GM21390 (cell line): Measurements from ENCODE around the gene ACBD4.
"Not testable (repeated sequence)": the region's sequence is repeated elsewhere in the genome, so short reads cannot be mapped to it uniquely, and the experiment has no call there.

ENCODE experiments used
- ATAC-seq: cut with Tn5 transposase; IDR thresholded peaks from one replicate; pipeline ENCODE4 v1.9.1; 2021; ENCODE audit not compliant: unreplicated experiment

The ACBD4 gene

GRCh38 chr17:45118691-45119090, 16.8 kb upstream of the ACBD4 start:
- ATAC-seq = no peak

DNA sequence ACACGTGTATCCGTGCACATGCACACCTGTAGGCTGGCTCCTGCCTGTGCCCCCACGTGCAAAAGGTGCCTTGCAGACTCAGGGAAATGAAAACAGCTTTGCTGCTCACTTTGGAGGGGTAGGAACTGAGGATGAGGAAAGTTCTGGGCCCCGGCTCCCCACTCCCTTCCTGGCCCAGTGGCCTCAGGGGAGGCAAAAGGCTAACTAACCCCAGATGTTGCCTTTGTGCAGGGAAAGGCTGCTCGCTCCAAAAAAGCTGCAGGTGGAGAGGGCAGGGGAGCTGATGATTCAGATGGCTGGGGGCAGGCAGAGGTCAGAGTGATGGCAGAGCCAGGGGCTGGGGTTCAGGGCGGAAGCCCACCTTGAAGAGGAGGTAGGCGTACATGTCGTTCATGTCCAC, 15.5 kb upstream of the ACBD4 start:
- no peak for ATAC-seq

DNA sequence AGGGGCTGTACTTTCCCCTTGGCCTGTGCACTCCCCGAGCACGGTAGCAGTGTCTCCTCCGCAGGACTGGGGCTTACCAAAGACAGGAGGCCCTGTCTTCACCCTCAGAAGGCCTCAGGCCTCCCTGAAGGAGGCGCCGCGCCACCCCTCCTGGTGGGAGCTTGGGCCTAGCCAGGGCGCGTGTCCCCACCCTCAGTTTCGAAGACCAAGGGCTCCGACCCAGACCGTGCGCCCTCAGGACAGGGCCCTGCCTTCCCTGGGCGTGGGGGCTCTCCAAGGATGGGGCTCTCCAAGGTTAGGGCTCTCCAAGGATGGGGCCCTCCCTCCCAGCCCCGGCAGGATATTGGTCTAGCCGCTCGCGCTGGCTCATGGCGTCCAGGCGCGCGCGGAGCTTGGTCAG, 14.9 kb upstream of the ACBD4 start:
- no peak for ATAC-seq

GRCh38 chr17:45121055-45121454, 14.4 kb upstream of the ACBD4 start:
- ATAC-seq = no peak

- ATAC-seq = no peak
Observed at GRCh38 chr17:45123076-45123770, 12.3 kb upstream of the ACBD4 start.

DNA sequence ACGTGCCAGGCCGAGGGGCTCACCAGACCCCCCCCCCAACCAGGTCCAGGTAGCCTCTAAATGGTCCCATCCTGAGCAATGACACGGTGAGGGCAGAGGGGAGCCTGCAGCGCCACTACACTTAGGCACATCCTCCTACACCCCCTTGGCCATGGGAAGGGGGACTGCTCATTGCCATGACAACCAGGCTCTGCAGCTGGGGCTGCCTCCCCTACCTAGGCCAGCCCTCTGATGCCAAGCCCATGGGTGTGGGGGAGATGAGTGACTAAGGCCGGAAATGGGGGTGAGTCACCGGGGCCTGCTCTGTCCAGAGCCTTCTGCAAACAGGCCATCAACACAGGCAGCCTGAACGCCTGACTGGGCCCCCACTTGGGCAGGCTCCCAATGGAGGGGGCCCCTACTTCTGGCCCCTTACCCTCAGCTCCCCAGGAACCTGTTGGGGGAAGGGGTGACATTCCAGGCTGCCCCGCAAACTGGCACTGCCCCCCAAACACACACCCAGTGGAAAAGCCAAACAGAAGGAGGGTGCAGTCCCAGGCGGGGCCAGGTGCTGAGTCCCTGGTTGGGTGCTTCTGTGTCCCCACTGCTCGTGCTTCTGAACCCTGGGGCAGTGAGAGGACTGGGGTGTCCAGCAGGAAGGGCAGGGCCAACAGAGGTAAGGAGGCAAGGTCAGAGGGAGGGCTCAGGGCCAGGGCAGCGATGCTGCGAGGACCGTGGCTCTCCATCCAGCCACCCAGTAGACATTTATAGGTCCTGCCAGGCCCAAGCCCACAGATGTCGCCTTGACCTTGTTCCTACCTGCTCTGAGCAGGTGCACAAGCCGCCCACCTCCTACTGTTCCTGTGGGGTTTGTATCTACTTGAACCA, 11.3 kb upstream of the ACBD4 start:
- ATAC-seq = no peak

DNA sequence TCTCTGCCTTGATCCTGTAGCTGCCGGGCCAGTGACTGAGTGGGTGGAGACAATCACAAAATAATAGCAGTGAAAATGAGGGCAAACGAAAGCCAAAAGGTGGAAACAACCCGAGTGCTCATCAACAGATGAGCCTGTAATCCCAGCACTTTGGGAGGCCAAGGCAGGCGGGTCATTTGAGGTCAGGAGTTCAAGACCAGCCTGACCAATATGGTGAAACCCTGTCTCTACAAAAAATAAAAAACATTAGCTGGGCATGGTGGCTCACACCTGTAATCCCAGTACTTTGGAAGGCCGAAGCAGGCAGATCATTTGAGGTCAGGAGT, 10.7 kb upstream of the ACBD4 start:
- not testable (repeated sequence) for ATAC-seq

GRCh38 chr17:45125509-45125908, 10.0 kb upstream of the ACBD4 start:
- no peak for ATAC-seq

- no peak for ATAC-seq
Observed at GRCh38 chr17:45127207-45127547, 8.3 kb upstream of the ACBD4 start.

GRCh38 chr17:45127548-45128300, 7.8 kb upstream of the ACBD4 start:
- ATAC-seq = no peak

- ATAC-seq = no peak
Observed at GRCh38 chr17:45128331-45128730, 7.2 kb upstream of the ACBD4 start.

GRCh38 chr17:45128989-45129388, 6.5 kb upstream of the ACBD4 start:
- no peak for ATAC-seq

GRCh38 chr17:45129426-45129939, 6.0 kb upstream of the ACBD4 start:
- ATAC-seq = no peak

DNA sequence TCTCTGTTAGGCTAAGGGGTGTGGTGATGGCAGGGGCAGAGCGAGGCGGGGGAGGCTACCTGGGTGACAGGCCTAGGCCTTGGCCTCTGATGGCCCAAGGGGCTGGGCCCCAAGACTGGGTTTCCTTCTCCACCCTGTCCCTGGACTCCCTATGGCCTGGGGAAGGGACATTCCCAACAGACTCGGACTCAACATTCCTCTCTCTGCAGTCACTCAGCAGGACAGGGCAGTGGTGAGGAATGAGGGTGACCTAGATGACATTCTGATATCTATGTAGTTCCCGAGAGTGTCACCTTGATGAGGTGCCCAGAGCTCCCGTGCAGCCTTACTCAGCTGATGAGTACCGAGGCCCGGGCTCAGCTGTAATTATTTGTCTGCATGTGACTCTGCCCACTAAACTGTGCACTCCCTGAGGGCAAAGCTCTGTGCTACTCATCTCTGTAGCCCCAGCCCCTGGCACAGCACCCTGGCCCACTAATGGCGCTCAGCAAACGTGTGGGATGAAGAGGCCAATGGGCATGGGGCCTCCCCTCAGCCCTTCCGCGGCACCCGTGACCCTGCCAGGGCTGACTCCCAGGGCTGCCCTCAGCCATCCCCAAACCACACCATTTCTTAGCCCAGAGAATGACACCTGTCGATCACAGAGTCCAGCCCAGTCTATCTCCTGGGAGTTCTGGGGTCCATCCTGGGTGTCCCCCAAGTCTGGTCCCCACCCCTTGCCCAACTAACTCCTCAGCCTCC, 5.4 kb upstream of the ACBD4 start:
- ATAC-seq = no peak

DNA sequence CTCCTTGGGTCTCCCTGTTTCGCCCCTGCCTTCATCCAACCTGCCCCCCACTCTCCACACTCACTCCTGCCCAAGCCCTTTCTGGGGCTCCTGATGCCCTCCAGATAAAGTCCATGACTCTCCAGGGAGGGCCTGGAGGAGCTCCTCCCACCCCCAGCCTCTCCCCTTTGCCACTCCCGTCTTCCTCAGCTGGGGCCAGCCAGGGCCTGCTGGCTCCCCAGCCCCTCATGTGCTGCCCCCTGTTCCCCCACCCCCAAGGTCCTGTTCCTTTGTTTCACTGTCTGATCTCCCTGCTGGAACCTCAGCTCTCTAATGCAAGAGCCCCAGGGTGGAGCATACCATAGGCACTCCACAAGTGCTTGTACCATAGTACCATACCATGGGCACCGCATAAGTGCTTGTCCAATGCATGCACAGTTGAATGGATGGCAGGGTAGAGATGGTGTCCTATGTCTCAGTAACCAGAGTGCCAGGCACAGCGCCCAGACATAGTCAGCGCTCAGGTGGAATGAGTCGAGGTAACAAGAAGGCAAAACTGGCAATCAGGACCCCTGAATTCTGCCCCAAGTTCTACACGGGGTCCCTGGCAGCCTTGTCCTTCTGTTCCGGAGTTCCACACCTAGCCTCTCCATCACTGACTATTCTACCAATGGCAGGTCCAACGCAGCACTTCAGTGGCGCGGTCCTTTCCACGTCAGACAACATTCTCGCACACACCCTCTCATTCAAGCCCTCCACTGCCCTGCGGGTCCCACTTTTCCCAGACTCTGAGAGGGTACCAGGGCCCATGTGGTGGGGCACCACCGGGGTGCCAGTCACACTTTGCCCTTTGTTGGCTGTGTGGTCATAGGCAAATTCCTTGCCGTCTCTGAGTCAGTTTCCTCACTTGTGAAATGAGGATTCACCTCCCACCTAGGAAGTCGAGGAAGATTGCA, 4.5 kb upstream of the ACBD4 start:
- ATAC-seq = no peak

DNA sequence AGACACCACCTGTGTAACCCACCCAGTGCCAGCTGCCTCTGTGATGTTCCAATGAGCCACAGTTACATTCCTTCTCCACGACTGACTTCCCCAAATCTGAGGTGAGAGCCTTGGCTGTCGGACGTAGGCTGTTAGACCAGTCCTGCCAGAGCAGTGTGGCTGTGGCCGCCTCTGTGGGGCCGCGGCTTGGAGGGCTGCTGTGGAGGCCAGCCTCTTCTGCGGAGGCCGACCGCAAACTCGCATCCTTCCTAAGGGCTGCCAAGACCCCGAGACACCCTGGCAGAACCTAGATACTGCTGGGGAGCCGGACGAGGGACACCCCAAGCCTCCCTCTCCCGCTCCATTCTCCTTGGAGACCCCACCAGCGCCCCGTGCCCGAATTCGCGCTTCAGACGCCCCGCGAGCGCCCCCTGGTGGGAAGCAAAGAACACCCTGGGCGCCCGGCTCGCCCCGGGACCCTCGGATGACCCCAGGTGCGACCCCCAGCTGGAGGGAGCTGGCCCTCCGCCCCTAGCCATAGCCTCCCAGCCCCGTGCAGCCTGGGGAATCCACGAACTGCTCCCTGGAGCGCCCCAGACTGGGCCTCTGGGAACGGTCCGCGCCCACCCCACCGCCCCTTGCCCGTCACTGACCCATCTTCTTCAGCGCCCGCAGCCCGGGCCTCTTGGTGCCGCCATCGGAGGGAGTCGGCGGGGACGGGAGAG, 3.7 kb upstream of the ACBD4 start:
- ATAC-seq = no peak

- ATAC-seq = no peak
Observed at GRCh38 chr17:45132320-45132571, 3.2 kb upstream of the ACBD4 start, which contains the start of gene PLCD3. Gene PLCD3, minus strand, starts transcription at chr17:45132515. Its CDS starts 105 bp downstream, at chr17:45132410.

- peak; percentile 31 for ATAC-seq
Observed at GRCh38 chr17:45132572-45133463, 2.7 kb upstream of the ACBD4 start.
